GM21367 (cell line): ENCODE data around the gene GHR.

Source experiments
- ATAC-seq: cut with Tn5 transposase; IDR thresholded peaks from one replicate; pipeline ENCODE4 v1.9.1; 2021; ENCODE audit not compliant: unreplicated experiment

GHR gene

DNA sequence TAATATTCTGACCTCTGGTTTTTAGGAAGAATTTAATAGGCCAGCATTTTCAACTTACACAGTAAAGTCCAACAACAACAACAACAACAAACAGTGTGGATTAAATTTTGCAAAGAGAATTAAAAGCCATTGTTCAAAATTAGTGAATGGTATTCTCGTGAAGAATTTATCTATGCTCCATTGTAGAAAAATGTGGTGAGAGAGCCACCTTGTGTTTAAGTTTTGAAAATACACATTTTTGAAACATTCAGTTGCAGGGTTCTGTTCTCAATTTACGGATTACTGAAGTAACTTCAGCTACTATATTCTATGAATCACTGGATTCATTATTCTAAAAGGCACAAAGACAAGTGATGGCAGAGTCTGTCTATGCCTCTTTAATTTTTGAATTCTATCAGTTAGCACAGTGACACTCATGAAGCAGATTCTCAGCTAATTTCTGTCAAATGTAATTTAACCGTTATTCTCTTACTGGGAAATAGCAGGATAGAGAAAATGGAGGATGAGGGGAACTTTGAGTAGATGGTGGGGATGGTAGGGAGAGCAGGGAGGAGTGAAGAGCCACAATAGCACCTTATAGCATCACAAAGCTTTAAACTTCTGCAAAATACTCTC, 344.4 kb downstream of the GHR start:
- peak; percentile 68 for ATAC-seq

DNA sequence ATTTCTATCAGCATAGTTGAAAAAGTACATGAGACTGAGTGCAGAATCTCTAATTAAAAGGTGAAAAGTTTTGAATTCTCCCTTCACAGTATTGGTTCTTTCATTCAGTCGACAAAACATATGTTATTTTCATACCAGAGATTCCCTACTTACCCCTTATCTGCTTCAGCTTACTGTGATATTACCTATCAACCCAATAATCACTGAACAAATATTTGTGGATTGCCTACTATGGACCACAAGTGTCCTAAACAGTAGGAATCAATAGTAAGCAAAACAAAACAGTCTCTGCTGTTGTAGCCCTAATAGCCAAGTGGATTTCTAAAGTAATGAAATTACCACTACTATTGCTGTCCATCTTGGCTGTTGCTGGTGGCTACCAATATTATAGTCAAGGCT, 344.9 kb downstream of the GHR start:
- ATAC-seq: no peak

GRCh38 chr5:42770003-42770402, 346.8 kb downstream of the GHR start:
- no peak for ATAC-seq
